GM18951 (cell line): Measurements from ENCODE around the gene ADAMTSL1.

Source experiments
- POLR2A ChIP-seq: IDR thresholded peaks from 4 replicates; pipeline ENCODE4 v1.6.1; 2011; ENCODE audit warnings: mild to moderate bottlenecking; ENCODE audit not compliant: insufficient read length, insufficient read depth; ENCODE audit errors: extremely low read depth
- in situ Hi-C: fragments of 300-500 bp; cut with MboI; formaldehyde crosslinking; loops from one replicate; pipeline ENCODE4 v1.12.0; 2022; ENCODE audit warnings: low sequenced_read_pairs, mixed read lengths, inconsistent platforms; ENCODE audit not compliant: unreplicated experiment

The ADAMTSL1 gene

DNA sequence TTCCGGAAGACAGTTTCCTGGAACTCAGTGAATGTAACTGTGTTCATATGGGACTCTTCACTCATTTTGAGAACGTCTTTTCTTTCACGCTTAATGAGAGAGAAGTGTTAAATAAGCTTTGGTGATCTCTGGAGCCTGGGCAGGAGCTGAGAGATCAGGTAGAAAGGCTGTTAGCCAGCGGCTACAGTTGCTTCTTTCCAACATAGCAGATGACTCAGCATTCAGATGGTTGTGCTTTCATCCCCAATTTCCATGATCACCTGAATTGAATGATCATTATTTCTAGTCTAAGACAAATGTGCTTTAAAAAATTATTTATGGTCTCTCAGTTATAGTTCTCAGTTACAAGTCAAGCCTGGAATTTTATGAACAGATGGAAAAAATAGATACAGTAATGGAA, 234.5 kb downstream of the ADAMTSL1 start:
- TF ChIP-seq POLR2A = no peak
- in situ Hi-C loops = no loop called here

DNA sequence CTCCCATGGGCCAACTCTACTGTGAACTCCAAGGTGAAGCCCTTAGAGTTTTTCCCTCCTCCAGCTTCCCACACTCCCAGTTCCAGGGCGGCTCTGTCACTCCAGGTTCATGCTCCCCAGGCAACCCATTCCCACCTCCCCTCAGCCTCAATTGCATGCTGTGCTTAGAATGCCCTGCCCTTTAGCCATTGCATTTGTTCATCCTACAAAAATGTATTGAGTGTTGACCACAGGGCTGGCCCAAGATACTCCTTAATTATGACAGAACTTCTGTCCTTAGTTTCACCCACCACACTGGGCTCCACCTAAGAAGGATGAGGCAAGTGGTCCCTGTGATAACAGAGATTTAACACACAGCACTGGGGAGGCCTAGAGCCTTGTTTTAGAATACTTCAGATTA, 236.1 kb downstream of the ADAMTSL1 start:
- no peak for TF ChIP-seq POLR2A
- in situ Hi-C loops = no loop called here

- in situ Hi-C loops = no loop called here
- no peak for TF ChIP-seq POLR2A
Measured at GRCh38 chr9:18717759-18718158, 243.8 kb downstream of the ADAMTSL1 start.

DNA sequence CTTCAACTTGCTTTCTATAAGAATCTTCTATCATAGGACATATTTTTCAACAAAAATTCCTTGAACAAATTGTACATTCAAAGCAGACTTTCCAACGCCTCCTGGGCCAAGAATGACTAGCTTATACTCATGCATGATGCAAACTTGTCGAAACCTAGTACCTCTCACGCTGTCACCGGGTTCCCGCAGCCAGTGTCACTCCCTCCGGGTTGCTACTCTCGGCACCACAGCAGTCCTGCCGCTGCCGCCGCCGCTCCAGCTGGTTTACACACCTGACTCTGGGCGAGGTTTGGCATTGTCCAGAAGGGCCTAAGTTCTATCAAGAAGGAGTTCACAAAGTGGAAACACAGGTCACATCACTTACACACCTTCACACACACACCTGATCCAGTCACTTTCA, 244.4 kb downstream of the ADAMTSL1 start:
- TF ChIP-seq POLR2A = no peak
- in situ Hi-C loops = no loop called here

- in situ Hi-C loops = no loop called here
- TF ChIP-seq POLR2A = no peak
Measured at GRCh38 chr9:18718932-18719331, 245.0 kb downstream of the ADAMTSL1 start.

- no peak for TF ChIP-seq POLR2A
- in situ Hi-C loops = no loop called here
Measured at GRCh38 chr9:18720691-18721090, 246.7 kb downstream of the ADAMTSL1 start.

DNA sequence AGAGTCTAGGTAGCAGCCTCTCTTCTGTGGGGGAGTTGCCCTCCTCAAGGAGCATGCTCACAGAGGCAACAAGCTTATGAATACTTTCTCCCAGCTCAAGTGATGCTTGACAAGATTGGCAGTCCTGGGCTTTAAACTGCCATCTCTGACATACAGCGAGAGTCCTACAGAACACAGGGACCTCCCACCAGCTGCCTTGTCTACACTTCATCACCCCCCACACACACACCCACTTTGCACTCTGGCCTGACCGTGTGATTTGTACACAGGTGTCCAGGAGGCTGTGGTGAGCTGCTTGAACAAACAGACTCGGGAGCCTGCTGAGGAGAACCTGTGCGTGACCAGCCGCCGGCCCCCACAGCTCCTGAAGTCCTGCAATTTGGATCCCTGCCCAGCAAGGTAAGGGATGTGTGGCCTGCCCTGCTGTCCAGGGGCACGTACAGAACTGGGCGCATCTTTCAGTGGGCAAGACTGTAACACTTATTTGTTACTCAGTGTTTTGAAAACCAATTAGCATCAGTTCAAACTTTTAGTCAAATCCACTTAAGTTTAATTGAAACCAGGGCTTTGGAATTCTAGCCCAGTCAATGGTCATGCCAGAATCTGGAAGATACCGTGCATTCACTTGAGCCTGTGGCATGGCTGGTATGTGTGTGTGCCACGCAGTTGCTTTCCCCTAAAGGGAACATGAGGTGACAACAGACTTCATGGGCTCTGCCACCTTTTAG, 247.5 kb downstream of the ADAMTSL1 start:
- no peak for TF ChIP-seq POLR2A
- in situ Hi-C loops = no loop called here

DNA sequence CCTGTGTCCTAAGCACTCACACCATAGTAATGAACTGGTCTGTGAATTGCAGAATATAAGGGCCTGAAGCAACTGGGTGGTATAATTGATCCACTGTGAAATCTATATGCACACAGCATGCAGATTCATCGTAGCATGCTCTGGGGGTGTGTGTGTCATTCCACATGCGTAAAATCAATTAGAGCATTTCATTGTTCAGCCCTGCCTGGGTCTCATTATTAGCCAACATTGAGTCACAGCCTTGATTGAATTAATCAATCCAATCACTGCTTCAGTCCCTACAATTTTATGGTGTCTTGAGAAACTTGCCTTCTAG, 248.0 kb downstream of the ADAMTSL1 start:
- in situ Hi-C loops = no loop called here
- no peak for TF ChIP-seq POLR2A

DNA sequence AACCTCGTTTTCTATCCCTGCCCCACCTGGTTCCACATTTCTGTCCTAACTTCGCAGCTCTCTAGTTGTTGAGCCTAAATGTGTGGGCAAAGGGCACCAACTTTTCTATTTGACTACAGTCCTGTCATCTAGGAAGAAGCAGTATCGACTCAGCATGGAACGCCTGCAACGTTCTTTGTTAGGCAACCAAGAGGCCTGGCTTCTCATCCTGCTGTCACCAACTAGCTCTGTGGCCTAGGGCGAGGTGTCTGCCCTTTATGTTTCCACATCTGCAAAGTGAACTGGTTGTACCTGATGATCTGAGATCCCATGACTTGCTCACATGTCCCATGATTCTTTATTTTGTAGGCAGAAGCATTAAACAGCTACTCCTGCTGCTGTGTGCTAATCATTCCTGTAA, 248.9 kb downstream of the ADAMTSL1 start:
- in situ Hi-C loops = no loop called here
- no peak for TF ChIP-seq POLR2A

DNA sequence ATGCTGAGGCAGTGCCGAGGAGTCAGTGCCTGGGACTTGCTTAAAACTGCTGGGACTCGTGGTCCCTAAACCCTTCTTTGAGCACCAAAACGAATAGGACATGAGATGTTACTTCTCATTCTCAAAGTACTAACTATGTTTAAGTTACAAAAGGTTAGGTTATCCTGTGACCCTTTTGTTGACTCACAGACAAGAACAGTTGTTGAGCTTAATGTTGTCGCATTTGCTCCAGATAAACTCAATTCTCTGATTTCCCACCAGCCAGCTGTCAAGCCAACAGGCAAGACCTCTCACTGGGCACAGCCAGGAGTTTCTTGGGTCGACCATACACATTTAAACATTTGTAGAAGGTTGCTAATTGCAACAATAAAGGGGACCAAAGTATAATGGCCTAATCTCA, 249.4 kb downstream of the ADAMTSL1 start:
- no peak for TF ChIP-seq POLR2A
- in situ Hi-C loops = no loop called here

DNA sequence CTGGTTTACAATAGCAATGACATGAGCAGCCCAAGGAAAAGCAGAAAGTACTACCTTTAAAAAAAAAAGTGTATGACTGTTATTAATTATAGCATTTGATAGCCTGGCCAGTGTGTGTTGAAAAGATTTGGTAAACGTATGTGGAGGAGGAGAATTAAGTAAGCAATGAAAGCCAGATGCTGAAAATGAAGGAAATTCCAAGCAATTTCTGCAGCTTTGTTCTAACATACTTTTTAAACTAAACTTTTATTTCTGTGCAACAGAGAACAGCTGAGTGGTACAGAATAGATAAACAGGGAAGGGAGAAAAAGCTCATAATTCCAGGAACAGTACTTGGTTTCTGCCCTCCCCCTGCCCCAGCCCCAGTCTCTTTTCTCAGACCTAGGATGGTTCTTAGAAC, 252.6 kb downstream of the ADAMTSL1 start:
- in situ Hi-C loops = no loop called here
- TF ChIP-seq POLR2A = no peak

GRCh38 chr9:18727904-18728303, 254.0 kb downstream of the ADAMTSL1 start:
- in situ Hi-C loops = no loop called here
- TF ChIP-seq POLR2A = no peak

DNA sequence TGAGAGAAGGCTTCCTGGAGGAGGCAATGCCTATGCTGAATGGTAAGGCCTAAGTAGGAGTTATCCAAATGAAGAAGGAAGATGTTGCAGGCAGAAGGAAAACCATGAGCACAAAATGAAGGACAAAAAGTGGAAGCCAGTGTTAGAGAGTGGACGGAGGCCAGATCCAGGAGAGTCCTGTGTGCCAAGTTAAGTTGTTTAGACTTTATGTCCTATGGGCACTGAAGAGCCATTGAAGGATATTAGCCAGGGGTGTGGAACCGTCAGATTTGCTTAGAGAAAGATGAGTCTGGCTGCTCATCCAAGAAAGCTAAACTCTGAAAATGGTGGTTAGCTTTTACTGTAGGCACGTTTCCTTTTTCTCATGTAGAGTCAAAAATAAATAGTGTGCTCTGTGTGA, 254.7 kb downstream of the ADAMTSL1 start:
- in situ Hi-C loops = no loop called here
- no peak for TF ChIP-seq POLR2A

GRCh38 chr9:18730241-18730640, 256.3 kb downstream of the ADAMTSL1 start:
- TF ChIP-seq POLR2A = no peak
- in situ Hi-C loops = no loop called here

- TF ChIP-seq POLR2A = no peak
- in situ Hi-C loops = no loop called here
Measured at GRCh38 chr9:18739127-18739526, 265.2 kb downstream of the ADAMTSL1 start.
